GM18868 (cell line): ENCODE results near the gene ECEL1.
"Not testable (repeated sequence)": the region's sequence is repeated elsewhere in the genome, so short reads cannot be mapped to it uniquely, and the experiment has no call there.

Experiments
- ATAC-seq: cut with Tn5 transposase; IDR thresholded peaks from one replicate; pipeline ENCODE4 v1.9.1; 2021; ENCODE audit warnings: mild to moderate bottlenecking, moderate library complexity; ENCODE audit not compliant: unreplicated experiment

The ECEL1 gene

GRCh38 chr2:232487385-232488096 lies at the start of gene ECEL1:
Gene ECEL1 (minus strand): TSS chr2:232487834. CDS start chr2:232486653, 1,181 bp downstream.
- no peak for ATAC-seq

- ATAC-seq, result no peak
These were observed 49.4 kb upstream of the ECEL1 start for GRCh38 chr2:232537079-232537478.

- ATAC-seq, result no peak
These were observed 48.3 kb upstream of the ECEL1 start for GRCh38 chr2:232535761-232536530.

- no peak for ATAC-seq
These were observed 47.5 kb upstream of the ECEL1 start for GRCh38 chr2:232534940-232535651.

GRCh38 chr2:232533944-232534710 lies 46.5 kb upstream of the ECEL1 start:
- ATAC-seq, result no peak

- not testable (repeated sequence) for ATAC-seq
These were observed 45.2 kb upstream of the ECEL1 start for GRCh38 chr2:232532821-232533220.

- ATAC-seq, result no peak
These were observed 44.8 kb upstream of the ECEL1 start for GRCh38 chr2:232532419-232532818.

GRCh38 chr2:232530626-232531260 lies 43.1 kb upstream of the ECEL1 start:
- ATAC-seq, result no peak

GRCh38 chr2:232529806-232530547 lies 42.3 kb upstream of the ECEL1 start:
- ATAC-seq, result no peak

GRCh38 chr2:232528746-232529460 lies 41.3 kb upstream of the ECEL1 start:
- ATAC-seq, result no peak

- no peak for ATAC-seq
These were observed 40.4 kb upstream of the ECEL1 start for GRCh38 chr2:232527905-232528470.

GRCh38 chr2:232526372-232526941 lies 38.8 kb upstream of the ECEL1 start:
- ATAC-seq, result no peak

- no peak for ATAC-seq
These were observed 38.2 kb upstream of the ECEL1 start, which contains the start of gene CHRND for GRCh38 chr2:232525791-232526371. Gene CHRND (plus strand): TSS chr2:232526160. CDS start chr2:232526216, 56 bp downstream.

- ATAC-seq, result no peak
These were observed 37.6 kb upstream of the ECEL1 start for GRCh38 chr2:232525199-232525598.

- ATAC-seq, result no peak
These were observed 37.1 kb upstream of the ECEL1 start for GRCh38 chr2:232524771-232525170.

GRCh38 chr2:232523682-232524597 lies 36.3 kb upstream of the ECEL1 start:
- no peak for ATAC-seq

- no peak for ATAC-seq
These were observed 35.7 kb upstream of the ECEL1 start for GRCh38 chr2:232523402-232523681.
